Adrenal gland (tissue), 5 donors: ENCODE results near the gene FBXO10.

Experiments used
- CTCF ChIP-seq, 6 experiments: fragments of 450-650 bp in 4 of 6; fragments of 200-600 bp in 2 of 6; sonication (generic) in 1 of 6; IDR thresholded peaks; 1 replicate in 5 of 6; 2 replicates in 1 of 6; pipeline versions ENCODE4 v1.5.1 to v1.8.0; 2016 to 2021; ENCODE audit warnings: antibody characterized with exemption in 6 of 6, mild to moderate bottlenecking in 2 of 6, moderate library complexity in 1 of 6
- POLR2A ChIP-seq, 2 donors: fragments of 450-650 bp; IDR thresholded peaks; one replicate each; pipeline ENCODE4 v1.6.1; 2017; ENCODE audit warnings: antibody characterized with exemption in 2 of 2, mild to moderate bottlenecking in 2 of 2, moderate library complexity in 1 of 2
- donor health status: DM: no; HTN: no; CAD: no.

GRCh38 chr9:37550781-37551180, 25.4 kb downstream of the FBXO10 start:
- no peak for TF ChIP-seq POLR2A (IDR thresholded peaks at IDR 0.05)
- no peak for TF ChIP-seq CTCF (IDR thresholded peaks at IDR 0.05)
